Neutrophil (primary cell): ENCODE measurements around the gene BICD1.

Experiments used
- H3K27ac ChIP-seq: fragments of 200-600 bp; sonication (generic); 2 replicates; pipeline ENCODE4 v1.5.1; 2016; ENCODE audit warnings: mild to moderate bottlenecking, moderate library complexity
- H3K27me3 ChIP-seq: fragments of 200-600 bp; sonication (generic); 2 replicates; pipeline ENCODE4 v1.6.0; 2016; ENCODE audit warnings: mild to moderate bottlenecking
- H3K36me3 ChIP-seq: fragments of 200-600 bp; sonication (generic); 2 replicates; pipeline ENCODE4 v1.5.1; 2017
- H3K4me1 ChIP-seq, 2 experiments: fragments of 200-600 bp in 1 of 2; sonication (generic) in 1 of 2; 1 replicate in 1 of 2; 2 replicates in 1 of 2; pipeline versions ENCODE4 v1.5.1 to v1.6.1; 2013 to 2016; ENCODE audit warnings: low read depth in 1 of 2, low read length in 1 of 2, mild to moderate bottlenecking in 1 of 2, moderate library complexity in 1 of 2; ENCODE audit not compliant: control insufficient read depth in 1 of 2, insufficient read depth in 1 of 2
- H3K4me3 ChIP-seq, 2 experiments: fragments of 200-600 bp in 1 of 2; sonication (generic) in 1 of 2; 1 replicate in 1 of 2; 2 replicates in 1 of 2; pipeline ENCODE4 v1.5.1; 2013 to 2016; ENCODE audit warnings: low read depth in 1 of 2, low read length in 1 of 2, mild to moderate bottlenecking in 1 of 2, moderate library complexity in 1 of 2
- H3K9me3 ChIP-seq: fragments of 200-600 bp; sonication (generic); 2 replicates; pipeline ENCODE4 v1.5.1; 2016
- TF ChIP-seq, protein P1 (sequence below): fragments of 200-600 bp; sonication (generic); IDR thresholded peaks from 2 replicates; pipeline ENCODE4 v1.5.1; 2016; ENCODE audit warnings: antibody characterized with exemption

The BICD1 gene

DNA sequence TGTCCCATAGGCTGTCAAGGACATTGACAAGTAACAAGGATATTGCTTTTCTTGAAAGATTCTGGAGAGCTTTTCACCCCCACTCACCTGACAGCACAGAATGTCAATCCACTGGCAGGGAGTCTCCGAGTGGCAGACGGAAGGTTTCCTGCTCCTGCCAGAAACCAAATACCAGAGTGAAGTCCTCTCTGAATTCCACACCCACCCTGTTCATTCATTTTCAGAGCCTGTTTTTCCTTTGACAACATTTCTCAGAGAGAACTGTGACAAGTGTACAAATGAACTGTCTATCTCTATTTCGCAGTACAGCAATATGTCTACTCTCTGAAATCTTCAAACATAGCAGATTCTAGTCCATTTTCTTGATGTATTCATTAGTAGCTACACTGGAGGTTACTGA is 26.2 kb upstream of the BICD1 start:
- Histone ChIP-seq H3K4me1 (no peaks in the 10 kb centered on the region), H3K27me3 (no peaks in the 10 kb centered on the region), H3K36me3 (no peaks in the 10 kb centered on the region), H3K9me3 (no peaks in the 10 kb centered on the region), H3K4me3 (no peak overlapping the region), H3K27ac (no peak overlapping the region)
- TF ChIP-seq, protein P1, sequence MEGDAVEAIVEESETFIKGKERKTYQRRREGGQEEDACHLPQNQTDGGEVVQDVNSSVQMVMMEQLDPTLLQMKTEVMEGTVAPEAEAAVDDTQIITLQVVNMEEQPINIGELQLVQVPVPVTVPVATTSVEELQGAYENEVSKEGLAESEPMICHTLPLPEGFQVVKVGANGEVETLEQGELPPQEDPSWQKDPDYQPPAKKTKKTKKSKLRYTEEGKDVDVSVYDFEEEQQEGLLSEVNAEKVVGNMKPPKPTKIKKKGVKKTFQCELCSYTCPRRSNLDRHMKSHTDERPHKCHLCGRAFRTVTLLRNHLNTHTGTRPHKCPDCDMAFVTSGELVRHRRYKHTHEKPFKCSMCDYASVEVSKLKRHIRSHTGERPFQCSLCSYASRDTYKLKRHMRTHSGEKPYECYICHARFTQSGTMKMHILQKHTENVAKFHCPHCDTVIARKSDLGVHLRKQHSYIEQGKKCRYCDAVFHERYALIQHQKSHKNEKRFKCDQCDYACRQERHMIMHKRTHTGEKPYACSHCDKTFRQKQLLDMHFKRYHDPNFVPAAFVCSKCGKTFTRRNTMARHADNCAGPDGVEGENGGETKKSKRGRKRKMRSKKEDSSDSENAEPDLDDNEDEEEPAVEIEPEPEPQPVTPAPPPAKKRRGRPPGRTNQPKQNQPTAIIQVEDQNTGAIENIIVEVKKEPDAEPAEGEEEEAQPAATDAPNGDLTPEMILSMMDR, result no peak

DNA sequence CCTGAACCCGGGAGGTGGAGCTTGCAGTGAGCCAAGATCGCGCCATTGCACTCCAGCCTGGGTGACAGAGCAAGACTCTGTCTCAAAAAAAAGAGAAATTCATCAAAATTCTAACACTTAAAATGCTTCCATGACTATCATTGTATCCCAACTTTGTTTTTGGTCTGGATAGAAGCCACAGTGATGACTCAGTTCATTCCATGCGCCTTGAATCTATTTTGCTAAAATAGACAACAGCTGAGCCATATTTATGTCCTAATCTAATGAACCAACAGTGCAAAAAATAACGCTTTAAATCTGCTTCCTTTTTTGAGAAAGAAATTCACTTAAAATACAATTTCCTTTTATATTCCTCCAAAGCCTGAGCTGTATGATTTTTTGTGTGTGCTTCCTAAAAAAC is 23.2 kb upstream of the BICD1 start:
- TF ChIP-seq, protein P1, result no peak
- no peaks in the 10 kb centered on the region for H3K9me3 ChIP-seq
- no peaks in the 10 kb centered on the region for H3K4me1 ChIP-seq
- no peaks in the 10 kb centered on the region for H3K27me3 ChIP-seq
- H3K36me3 ChIP-seq, result no peaks in the 10 kb centered on the region
- no peak overlapping the region for H3K4me3 ChIP-seq
- H3K27ac ChIP-seq, result no peak overlapping the region

DNA sequence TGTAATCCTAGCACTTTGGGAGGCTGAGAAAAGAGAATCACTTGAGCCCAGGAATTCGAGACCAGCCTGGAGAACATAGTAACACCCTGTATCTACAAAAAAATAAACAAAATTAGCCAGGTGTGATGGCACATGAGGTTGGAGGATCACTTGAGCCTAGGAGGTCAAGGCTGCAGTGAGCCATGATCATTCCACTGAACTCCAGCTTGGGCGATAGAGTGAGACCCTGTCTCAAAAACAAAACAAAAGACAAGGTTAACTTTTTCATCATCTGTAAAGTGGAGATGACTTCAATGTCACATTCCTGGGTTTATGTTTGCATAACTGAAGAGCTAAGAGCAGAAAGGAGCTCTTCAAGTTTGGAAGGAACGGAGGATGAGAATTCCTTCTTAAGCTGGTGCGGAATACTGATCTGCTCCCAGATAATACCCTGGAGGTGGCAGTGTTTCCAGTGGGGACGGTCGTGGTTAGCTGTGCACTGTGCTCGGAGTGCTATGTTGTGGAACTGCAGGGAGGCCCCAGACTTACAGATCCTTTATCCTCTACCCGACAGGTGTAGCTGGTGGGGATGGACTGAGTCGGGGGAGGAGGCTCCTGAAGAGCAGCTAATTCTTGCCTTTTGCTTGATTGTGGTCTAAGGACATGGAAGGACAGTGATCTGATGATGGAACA is 22.5 kb upstream of the BICD1 start:
- no peaks in the 10 kb centered on the region for H3K9me3 ChIP-seq
- no peaks in the 10 kb centered on the region for H3K36me3 ChIP-seq
- H3K27me3 ChIP-seq, result no peaks in the 10 kb centered on the region
- H3K4me1 ChIP-seq, result no peaks in the 10 kb centered on the region
- TF ChIP-seq, protein P1, result no peak
- no peak overlapping the region for H3K4me3 ChIP-seq
- H3K27ac ChIP-seq, result no peak overlapping the region

DNA sequence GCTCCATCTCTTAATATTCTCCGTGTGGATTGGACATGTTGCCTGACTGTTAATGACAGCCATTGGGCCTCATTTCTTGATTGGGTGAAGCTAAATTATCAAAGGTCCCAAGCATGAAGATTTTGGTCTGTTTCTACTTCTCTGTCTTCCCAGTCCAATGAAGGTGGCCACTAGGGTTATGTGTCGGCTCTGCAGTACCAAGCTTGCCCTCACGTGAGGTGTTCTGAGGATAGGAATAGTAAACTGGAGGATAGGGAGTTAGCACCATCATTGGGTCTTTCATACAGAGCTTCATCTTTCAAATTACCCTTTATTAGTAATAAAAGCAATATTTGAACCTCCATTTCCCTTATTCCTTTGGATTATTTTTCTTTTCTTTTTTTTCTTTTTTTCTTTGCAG is 21.9 kb upstream of the BICD1 start:
- Histone ChIP-seq H3K4me3 (no peak overlapping the region), H3K36me3 (no peaks in the 10 kb centered on the region), H3K4me1 (no peaks in the 10 kb centered on the region), H3K9me3 (no peaks in the 10 kb centered on the region), H3K27ac (no peak overlapping the region), H3K27me3 (no peaks in the 10 kb centered on the region)
- TF ChIP-seq, protein P1, result no peak

DNA sequence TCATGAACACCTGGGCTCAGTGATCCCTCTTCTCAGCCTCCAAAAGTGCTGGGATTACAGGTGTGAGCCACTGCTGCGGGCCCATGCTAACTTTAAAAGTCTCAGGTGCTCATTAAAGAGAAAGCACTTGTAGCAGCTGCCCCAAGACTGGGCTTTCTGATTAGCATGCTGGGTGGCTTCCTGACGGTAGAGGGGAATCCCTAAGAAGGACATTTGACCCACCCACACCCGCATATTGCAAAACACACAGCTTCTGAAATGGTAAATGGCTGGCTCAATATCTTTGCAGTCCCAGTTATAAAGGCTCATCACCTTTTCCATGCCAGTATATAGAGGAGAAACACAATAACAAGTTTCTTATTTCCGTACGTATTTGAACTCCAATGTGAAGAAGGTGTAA is 19.3 kb upstream of the BICD1 start:
- H3K4me3 ChIP-seq, result no peak overlapping the region
- no peaks in the 10 kb centered on the region for H3K36me3 ChIP-seq
- no peak overlapping the region for H3K27ac ChIP-seq
- H3K4me1 ChIP-seq, result no peaks in the 10 kb centered on the region
- TF ChIP-seq, protein P1, result no peak
- H3K27me3 ChIP-seq, result no peaks in the 10 kb centered on the region
- H3K9me3 ChIP-seq, result no peaks in the 10 kb centered on the region
